Ramos (cell line): Measurements from ENCODE around the gene SPTBN1.

Experiments
- in situ Hi-C: fragments of 300-500 bp; cut with MboI; formaldehyde crosslinking; loops from one replicate; pipeline ENCODE4 v1.14.3; 2022; ENCODE audit warnings: low sequenced_read_pairs; ENCODE audit not compliant: unreplicated experiment

Gene SPTBN1

DNA sequence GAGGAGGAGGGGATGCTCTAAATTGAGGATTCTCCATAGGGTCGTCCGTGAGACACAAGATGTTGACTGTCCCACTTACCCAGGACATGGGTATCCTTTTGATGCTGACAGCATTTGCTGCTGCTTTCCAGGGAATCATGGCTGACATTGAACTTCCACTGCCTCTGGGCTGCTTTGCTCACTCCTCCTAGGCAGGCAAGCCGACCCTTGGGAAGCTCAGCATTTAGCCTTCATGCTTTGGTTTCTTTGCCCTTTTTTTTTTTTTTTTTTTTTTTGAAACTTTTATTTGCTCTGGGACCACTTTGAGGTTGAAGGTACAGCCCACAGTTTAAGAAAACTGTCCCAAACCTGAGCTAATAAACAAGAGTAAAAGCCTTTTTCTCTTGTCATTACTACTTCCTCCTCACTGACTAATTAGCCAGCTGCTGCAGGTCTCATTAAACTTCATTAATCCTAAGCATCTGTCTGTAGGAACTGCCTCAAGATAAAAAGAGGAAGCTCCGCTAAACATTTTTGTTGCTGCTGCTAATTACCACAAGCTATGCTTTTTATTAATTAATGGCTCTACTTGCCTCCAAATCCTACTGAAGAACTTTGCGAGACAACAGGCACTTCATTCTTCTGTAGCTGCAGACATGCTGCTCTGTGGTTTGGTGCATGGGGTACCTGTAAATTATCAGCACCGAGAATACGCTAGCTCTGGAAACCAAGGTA, 125.4 kb downstream of the SPTBN1 start:
- in situ Hi-C loops: no loop called here

DNA sequence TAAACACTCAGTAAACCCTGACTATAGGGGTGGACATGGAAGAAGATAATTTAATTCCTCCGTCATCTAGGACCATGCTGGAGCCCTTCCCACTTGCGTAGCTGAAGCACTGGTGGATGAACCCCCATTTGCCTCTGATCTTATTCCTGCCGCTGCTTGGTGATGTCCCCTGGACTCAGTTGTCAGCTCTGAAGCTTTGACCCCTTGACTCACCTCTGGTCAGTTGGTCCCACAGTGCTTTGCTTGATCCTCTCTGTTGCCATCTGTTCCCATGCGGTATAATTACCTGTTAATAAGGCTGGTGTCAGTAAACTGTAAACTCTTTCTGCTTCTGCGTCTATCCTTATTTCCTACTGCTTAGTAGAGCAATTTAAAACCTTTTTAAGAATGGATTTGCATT, 126.9 kb downstream of the SPTBN1 start:
- in situ Hi-C loops: no loop called here

DNA sequence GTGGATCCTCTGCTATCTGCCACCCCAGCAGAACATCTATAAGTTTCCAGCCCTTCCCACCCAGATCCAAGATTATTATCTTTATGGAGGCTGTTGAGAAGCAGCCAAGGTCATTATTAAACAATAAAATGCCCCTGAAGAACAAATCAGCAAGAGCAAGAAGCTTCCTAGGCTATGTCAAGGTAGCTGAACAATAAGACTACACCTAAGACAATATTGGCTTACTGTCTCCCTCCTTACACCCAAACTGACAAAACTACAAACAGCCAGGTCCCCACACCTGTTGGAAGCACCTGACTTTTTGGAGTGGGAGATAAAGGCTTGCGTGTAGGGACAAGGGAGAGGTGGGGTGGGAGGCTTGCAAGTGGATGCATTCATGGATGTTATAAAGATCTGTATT, 128.5 kb downstream of the SPTBN1 start:
- in situ Hi-C loops: no loop called here

DNA sequence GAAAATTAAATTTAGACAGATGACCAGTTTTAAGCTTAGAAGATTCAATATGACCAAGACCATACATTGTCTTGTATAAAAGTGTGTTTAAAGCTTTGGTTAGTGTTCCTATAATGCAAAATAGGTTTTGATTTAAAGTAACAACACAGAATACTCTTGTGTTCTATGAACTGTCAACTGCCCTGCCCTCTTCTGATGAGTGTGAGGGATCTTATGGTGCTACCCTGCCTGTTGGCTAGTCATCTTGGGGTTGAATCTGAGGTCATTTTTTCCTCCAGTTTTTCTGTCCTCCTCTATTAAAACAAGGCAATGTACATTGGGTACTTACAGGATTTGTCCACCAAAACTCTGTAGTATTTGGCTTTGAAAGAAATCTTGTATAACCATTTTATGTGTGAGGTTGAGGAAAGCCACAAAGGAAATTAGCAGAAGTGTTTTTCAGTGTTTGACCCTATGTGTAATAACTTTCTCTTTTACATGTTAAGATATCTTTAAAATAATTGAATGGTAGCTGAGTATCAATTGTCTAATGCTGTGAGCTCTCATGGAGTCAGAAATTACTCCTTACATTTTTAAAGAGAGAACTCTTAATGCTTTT, 129.1 kb downstream of the SPTBN1 start:
- in situ Hi-C loops: no loop called here

DNA sequence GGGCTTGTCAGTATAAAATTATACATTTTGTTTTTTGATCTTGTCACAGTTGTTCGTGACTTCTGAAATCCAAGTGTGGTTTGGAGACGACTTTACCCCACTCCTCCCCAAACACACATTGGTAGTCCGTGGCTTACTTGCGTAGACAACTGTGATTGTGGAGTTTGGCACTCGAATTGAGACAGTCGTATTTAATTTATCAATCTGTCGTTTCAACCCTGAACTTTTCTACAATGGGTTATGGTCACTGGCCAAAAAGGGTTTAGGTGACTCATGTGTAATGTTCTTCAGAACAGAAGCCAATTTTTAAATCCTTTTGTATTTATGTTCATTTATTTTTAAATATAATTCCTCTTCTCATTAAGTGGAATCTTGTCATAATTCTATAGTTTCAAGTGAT, 129.9 kb downstream of the SPTBN1 start:
- in situ Hi-C loops: no loop called here

DNA sequence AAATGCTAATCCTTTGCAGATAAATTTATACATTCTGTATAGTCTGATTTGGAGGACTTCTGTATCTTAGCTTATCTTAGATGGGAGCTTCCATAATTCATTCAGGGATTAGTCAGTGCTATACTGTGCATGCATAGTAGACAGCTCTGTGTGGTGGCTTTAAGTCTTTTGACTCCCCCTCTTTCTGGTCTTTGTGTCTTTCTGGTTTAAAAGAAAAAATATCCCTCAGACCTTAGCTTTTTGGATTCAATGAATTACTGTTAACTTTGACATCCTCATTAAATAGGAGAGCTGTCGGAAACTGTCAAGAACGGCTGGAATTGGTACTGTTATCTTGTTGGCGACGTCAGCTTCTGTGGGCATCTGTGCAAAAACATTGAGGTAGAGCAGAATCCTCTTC, 130.4 kb downstream of the SPTBN1 start:
- in situ Hi-C loops: no loop called here

DNA sequence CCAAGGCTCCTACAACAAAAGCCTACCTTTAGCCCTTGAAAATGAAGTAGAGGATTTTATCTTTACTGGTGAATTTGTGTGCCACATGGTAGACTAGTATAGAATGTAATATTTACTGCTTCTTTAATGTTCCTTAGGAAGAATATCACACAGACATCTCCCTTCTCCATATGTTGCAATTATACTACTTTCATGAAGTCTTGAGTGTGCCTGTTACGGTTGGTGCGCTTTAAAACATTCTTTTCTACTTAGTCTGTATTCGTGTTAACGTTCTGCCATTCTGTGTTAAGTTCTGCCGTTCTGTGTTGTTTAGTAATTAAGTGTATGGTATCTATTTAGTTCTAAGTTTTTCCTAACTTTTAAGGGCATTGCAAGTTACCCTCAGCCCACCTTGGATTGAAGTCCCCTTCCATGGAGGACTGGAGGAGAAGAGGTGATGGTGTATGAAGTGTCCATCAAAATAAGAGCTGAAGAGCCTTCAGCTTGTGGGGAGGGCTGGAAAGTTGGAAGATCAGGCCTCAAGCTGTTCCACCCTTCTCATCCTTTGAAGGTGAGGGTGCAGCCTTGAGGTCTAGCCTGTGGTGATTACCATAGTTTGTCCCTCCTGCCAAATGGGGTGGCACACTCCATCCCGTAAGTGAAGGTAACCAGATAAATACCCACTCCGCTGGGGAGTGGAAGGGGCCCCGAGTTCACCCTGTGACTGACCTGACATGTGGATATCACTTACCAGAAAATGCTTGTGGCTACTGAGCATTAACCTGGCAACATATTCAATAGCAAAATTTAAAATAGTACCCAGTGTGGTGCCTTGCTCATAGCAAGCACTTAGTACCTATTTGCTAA, 131.3 kb downstream of the SPTBN1 start:
- in situ Hi-C loops: no loop called here

DNA sequence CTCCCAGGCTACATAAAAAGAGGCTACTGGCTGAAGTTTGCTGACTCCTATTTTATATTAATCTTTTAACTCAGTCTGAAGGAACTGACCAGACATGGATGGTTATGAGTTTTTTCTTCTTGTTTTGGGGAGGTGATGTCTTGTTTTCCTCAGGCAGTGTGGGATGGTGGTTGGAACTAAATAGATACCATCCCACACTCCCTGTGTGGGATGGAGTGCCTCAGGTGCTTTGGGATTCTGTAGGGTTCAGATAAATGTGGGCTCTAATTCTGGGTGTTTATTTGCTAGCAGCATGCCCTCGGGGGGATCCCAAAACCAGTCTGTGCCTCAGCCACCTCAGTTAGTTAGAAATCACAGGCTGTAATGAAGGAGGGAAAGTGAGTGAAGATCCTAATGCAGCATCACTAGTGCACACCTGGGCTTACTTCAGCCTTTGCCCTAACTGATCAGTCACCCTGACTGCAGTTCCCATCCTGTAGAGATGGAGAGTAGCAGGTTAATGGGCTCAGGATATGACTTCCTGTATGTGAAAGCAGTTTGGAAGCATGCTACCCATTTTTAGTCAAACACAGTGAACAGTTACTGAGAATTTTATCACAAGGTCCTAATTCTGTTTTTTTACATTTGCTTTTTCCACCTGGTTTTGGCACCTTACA, 132.2 kb downstream of the SPTBN1 start:
- in situ Hi-C loops: no loop called here

DNA sequence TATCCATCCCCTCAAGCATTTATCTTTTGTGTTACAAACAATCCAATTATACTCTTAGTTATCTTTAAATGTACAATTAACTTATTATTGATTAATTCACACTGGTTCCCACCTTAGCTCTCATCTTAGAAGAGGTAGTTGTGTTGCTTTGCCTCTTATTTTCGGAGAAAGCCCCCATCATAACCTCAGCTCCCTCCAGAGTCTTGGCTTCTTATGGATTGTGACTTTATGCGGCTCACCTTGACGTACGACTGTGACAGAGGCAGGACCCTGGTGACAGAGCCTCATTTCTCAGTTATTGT, 132.9 kb downstream of the SPTBN1 start:
- in situ Hi-C loops: no loop called here

DNA sequence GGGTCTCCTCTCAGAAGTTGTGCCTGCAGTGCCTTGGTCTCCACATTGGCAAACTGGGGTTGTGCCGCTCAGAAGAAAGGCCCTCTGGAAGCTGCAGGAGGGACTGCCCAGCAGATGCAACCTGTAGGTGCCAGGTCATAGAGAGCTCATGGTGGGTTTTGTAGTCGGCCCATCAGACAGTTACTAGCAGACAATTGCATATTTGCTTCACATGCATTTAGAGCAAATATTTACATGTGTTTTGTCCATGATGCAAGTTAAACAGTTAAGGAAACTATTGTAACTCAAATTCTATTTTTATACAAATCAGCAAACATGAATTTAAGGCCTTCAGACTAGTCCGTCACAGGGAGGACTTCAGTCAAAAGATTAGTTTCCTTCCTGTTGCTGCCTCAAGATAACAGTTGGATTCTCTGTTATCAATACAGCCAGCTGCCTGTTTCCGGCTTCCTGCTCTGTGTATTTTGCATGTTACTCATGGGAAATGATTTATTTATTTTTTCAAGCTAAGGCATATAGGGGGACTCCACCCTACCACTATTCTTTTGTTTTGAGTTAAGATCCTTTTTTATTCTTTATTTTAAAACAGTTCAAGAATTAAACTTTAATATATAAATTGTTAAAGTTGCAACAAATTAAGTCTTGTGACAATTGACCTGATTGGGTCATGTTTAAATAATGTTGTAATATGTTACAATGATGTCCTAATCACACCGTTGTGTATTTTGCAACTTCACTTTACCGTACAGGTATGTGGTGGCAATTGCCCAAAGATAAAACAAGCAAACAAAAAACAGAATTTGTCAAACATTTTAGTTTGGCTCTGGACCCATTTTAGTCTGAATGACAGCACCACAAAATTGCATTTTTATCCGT, 133.5 kb downstream of the SPTBN1 start:
- in situ Hi-C loops: no loop called here

DNA sequence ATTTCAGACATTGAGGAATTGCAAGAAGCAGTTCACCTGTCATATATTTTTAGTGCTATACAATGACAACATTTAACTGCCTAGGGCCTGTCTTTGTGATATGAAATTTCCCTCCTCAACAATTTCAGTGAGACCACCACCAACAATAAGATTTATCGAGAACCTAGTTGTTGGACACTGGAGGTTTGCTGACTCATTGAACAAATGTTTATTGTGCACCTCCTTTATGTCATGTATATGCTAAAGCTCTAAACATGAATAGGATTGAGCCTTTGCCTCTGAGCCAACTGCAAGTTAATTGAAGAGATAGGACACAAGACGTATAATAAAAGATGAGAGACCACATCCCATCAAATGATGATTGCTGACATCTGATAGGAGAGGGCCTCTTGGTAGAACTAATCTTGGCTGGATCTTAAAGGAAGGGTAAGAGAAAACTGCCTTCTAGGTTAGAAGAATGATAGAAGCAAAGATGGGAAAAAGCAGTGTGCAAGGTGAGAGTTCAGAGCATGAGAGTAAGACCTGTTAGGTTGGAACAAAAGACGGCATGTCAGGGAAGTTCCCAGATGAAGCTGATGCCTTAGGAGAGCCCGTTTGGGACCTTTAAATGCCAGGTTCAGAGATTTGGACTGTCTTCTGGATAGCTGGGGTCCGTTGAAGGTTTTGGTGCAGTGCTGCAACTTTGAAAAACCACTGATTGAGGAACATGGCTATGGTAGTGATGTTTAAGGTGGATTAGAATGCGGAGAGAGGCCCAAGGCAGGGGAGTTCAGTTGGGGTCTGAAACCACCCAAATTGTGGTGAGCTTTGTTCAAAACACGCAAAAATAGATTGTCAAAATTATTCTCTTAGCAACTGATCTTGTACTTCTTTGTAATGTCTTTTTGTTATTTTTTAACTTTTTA, 134.3 kb downstream of the SPTBN1 start:
- in situ Hi-C loops: no loop called here

DNA sequence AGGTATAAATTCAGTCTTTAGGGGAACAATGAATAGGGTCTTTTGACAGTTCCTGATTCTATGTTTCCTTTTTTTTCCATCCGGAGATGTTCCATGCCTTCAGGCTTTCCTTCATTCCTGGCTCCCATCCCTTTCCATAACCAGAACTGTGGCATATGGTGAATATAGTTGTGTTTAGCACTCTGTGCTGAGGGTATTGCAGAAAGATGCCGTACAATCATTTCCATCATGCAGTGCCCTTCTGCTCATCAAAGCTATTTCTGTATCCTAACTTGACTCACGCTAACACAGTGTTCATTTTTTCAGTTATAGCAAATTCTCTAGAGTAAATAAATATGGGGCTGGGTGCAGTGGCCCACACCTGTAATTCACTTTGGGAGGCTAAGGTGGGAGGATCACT, 135.4 kb downstream of the SPTBN1 start:
- in situ Hi-C loops: no loop called here

DNA sequence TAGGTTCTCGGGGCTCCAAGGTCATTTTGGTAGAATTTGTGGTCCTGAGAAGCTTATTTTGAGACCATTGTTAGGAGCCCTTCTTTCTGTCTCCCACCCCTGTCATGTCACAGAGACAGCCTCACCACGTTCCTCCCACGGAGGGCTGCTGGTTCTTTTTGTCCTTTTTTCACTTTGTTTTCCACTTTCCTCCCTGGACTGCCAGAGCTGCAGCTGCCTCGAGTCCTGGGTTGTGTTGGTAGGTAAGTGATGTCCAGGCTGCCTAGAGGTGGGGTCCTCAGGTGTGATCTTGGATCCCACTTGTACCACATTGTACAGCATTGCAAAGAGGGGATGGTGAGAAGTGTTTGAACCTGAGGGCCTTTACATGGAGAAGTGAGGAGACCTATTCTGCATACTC, 137.1 kb downstream of the SPTBN1 start:
- in situ Hi-C loops: no loop called here

DNA sequence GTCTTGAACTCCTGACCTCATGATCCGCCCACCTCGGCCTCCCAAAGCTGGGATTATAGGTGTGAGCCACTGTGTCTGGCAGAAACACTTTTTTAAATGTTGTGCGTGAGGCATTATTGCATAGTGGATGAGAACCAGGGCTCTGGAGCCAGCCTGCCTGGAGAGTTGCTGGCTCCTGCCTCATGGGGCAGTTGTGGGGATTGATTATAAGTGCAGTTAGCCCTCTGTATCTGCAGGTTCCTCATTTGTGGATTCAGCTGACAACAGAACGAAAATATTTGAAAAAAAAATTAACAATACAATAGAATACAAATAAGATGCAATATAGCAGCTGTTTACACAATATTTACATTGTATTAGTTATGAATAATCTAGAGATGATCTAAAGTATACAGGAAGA, 137.9 kb downstream of the SPTBN1 start:
- in situ Hi-C loops: no loop called here

DNA sequence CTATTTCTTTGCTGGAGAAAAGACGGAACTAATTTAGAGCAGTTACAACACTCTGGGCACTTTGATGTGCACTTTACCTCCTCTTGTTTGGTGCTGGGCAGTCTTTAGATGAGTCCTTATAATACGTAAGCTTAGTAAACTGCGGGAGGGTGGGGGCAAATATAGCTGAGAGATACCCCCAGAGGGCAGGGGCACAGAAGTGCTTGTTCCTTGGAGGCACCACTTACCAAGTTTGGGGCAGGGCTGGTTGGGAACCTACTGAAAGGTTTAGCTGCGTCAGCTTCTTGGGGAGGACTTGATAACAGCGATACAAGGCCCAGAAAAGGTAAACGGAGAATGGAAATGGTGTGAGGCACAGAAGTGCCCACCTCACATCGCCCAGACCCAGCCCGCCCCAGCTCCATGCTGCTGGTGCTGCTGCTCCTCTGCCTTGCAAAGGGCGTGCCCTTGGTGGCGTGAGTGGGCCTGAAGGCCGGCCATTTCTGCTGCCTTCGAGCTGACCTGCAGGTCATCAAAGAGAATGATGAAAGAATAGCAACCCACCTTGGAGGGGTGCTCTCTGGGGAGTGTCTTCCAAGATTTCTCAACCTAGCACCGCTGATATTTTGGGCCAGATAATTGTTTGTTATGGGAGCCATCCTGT, 139.2 kb downstream of the SPTBN1 start:
- in situ Hi-C loops: no loop called here

DNA sequence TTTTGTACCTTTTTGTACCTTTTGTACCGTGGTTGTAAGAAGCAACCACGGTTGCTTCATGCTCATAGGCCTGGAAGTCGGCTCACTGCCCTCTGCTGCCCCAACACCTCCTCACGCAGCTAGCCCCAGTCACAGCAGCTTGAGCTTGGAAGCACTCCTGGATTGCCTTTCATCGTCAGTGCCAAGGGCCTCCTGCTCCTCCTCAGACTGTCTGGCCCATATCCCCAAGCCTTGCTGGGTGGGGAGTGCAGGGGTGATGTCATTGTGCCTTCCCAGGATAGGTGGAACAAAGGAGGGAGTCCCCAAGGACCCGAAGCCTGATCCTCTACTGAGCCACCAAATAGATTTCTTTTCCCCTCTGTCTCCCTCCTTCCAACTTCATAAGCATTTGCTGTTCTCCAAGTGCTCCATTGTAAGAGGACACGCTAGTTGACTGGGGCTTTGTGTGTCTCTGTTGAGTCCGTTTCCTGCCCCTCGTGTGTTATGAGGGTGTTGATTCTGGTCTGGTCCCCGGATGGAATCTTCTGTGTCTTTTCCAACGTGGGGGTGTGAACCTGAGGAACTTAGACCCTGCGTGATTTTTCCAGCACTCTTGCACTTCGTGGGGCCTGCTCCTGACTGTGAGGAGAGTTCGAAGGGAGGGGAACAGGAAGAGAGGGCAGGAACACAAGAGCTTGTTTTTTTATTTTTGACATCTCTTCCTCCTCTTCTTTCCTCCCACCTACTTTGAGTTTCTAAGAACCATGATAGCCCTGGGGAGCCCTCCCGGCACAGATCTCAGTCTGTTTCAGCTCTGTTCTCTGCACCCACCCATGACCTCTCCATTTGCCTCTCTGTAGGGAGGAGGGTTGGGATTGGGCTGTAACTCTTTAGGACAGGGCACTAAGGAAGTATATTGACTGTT, 140.1 kb downstream of the SPTBN1 start:
- in situ Hi-C loops: no loop called here

DNA sequence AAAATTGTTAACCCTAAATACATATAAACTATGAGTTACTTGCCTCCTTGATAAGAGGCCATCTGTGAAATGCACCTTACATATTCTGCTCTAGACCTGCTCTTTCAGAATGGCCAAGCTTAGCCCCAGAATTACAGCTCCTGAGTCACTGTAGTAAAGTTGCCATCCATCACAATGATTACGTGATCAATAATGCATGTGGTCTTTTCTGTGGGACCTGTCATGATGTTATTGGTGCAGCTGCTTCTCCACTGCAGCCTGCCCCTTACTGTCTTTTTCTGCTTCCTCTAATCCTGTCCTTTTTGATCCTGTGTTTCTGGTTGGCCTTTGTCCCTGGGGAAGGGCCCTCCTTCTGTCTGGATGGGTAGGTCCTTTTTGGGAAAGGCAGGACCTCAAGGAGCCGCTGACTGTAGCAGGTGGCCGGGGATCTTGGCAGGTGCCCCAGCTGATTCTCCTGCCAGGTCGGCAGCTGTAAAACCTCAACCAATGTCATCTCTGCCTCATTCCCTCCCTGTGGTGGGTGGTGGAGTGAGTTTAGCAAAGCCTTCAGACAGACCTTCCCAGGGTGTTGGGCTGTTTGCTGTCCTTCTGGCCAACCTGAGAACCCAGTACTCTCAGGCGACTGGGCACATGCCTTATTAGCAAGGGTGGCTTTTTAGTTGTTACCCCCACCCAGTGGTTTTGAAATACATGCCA, 141.2 kb downstream of the SPTBN1 start:
- in situ Hi-C loops: no loop called here
